CD8-positive, alpha-beta memory T cell (primary cell): ENCODE measurements around the gene PICK1. TPM values are rescaled to one million over a fixed set of nuclear protein-coding genes. Genes with fewer than 3 reads are reported as not detected.

Experiments used
- CTCF ChIA-PET: fragments of 350-600 bp; sonication (Branson Sonifier 250); formaldehyde crosslinking; loops from one replicate; lab custom pipeline; 2021; ENCODE audit warnings: antibody characterized with exemption; lab: Charles Lee
- POLR2A ChIA-PET: fragments of 350-600 bp; sonication (Branson Sonifier 250); formaldehyde crosslinking; loops from one replicate; lab custom pipeline; 2021; ENCODE audit warnings: antibody characterized with exemption; lab: Charles Lee
- DNase-seq, 5 donors: peaks; one replicate each; pipeline versions ENCODE4 v3.0.0 to v3.0.0-alpha.2; 2020 to 2022; ENCODE audit warnings: mixed read lengths in 1 of 5
- H3K27ac ChIP-seq: one replicate; pipeline ENCODE4 v1.7.0; 2013; ENCODE audit warnings: low read depth, mild to moderate bottlenecking, low read length, moderate library complexity
- H3K27me3 ChIP-seq: 2 replicates; pipeline ENCODE4 v1.7.0; 2013; ENCODE audit warnings: low read length, mild to moderate bottlenecking; ENCODE audit not compliant: insufficient read depth, poor library complexity, severe bottlenecking
- H3K36me3 ChIP-seq: 2 replicates; pipeline ENCODE4 v1.7.0; 2013; ENCODE audit warnings: mild to moderate bottlenecking, low read length, moderate library complexity; ENCODE audit not compliant: insufficient read depth
- H3K4me1 ChIP-seq: 2 replicates; pipeline ENCODE4 v1.7.0; 2013; ENCODE audit warnings: mild to moderate bottlenecking, low read length, moderate library complexity; ENCODE audit not compliant: insufficient read depth
- H3K4me3 ChIP-seq: 2 replicates; pipeline ENCODE4 v1.7.0; 2013; ENCODE audit warnings: mild to moderate bottlenecking, low read length
- H3K9me3 ChIP-seq: 2 replicates; pipeline ENCODE4 v1.7.0; 2013; ENCODE audit warnings: mild to moderate bottlenecking, low read length
- H3K27ac Mint-ChIP-seq, 8 donors: one replicate each; pipeline ENCODE4 v1.8.0; 2020 to 2021; ENCODE audit warnings: mixed read lengths in 8 of 8, mild to moderate bottlenecking in 6 of 8, inconsistent platforms in 3 of 8, moderate library complexity in 3 of 8
- H3K27me3 Mint-ChIP-seq, 2 donors: one replicate each; pipeline ENCODE4 v1.8.0; 2020 to 2021; ENCODE audit warnings: mixed read lengths in 2 of 2, mild to moderate bottlenecking in 1 of 2, moderate library complexity in 1 of 2
- H3K36me3 Mint-ChIP-seq, 3 donors: one replicate each; pipeline ENCODE4 v1.8.0; 2020 to 2021; ENCODE audit warnings: mixed read lengths in 3 of 3, inconsistent platforms in 1 of 3, mild to moderate bottlenecking in 1 of 3
- H3K4me1 Mint-ChIP-seq, 3 donors: one replicate each; pipeline ENCODE4 v1.8.0; 2020 to 2021; ENCODE audit warnings: mixed read lengths in 3 of 3, inconsistent platforms in 1 of 3, mild to moderate bottlenecking in 1 of 3
- H3K4me3 Mint-ChIP-seq, 7 donors: one replicate each; pipeline ENCODE4 v1.8.0; 2020 to 2021; ENCODE audit warnings: mixed read lengths in 7 of 7, mild to moderate bottlenecking in 6 of 7, moderate library complexity in 4 of 7, inconsistent platforms in 2 of 7
- H3K9me3 Mint-ChIP-seq, 5 donors: one replicate each; pipeline ENCODE4 v1.8.0; 2020 to 2022; ENCODE audit warnings: mixed read lengths in 5 of 5, mild to moderate bottlenecking in 3 of 5, moderate library complexity in 2 of 5, inconsistent platforms in 1 of 5
- polyA plus RNA-seq: library from polyadenylated mRNA; unstranded; fragments of 300-500 nt; fragmentation: Illumina TruSeq; gene quantifications from one replicate; pipeline ENCODE4 v1.2.3, GENCODE V29; 2021
- total RNA-seq, 2 experiments: library from RNA; stranded (reverse); gene quantifications; one replicate each; pipeline ENCODE4 v1.2.3, GENCODE V29; 2021

The PICK1 gene
- total and polyA plus RNA-seq, 3 experiments from 2014 or later = 9.4 to 22.5 (median 21.0) TPM

- peaks cover 20 to 24% (median 23%) of the 10 kb centered on the region in 3 donors for H3K4me1 Mint-ChIP-seq
- H3K4me3 Mint-ChIP-seq = peak overlapping the region in 1 of 7 donors; percentile 8
- no peak for DNase-seq
- H3K27me3 Mint-ChIP-seq = no peaks in the 10 kb centered on the region
- no peak overlapping the region for H3K4me3 ChIP-seq
- no peak overlapping the region for H3K27ac ChIP-seq
- H3K9me3 Mint-ChIP-seq = peaks cover 0 to 2% (median 0%) of the 10 kb centered on the region in 5 donors
- H3K36me3 Mint-ChIP-seq = peaks cover 0 to 7% (median 2%) of the 10 kb centered on the region in 3 donors
- peak overlapping the region in 4 of 8 donors; percentile 72 to 89 (median 78) for H3K27ac Mint-ChIP-seq
- ChIA-PET CTCF (interaction anchor here (1.4 kb wide), 1 partner anchor 55 kb away, joined by 3 read pairs; no protein-coding TSS in a partner anchor), POLR2A (no interaction called here)
- H3K36me3 ChIP-seq = no peaks in the 10 kb centered on the region
- H3K27me3 ChIP-seq = no peaks in the 10 kb centered on the region
- H3K4me1 ChIP-seq = no peaks in the 10 kb centered on the region
- no peaks in the 10 kb centered on the region for H3K9me3 ChIP-seq
These were observed 50.7 kb downstream of the PICK1 start for GRCh38 chr22:38107692-38108515.

GRCh38 chr22:38108561-38109319 lies 51.5 kb downstream of the PICK1 start:
- ChIA-PET POLR2A (no interaction called here), CTCF (interaction anchor here (2.1 kb wide), 1 partner anchor 122 kb away, joined by 4 read pairs; no protein-coding TSS in a partner anchor)
- H3K4me1 Mint-ChIP-seq = peaks cover 17 to 20% (median 20%) of the 10 kb centered on the region in 3 donors
- DNase-seq = peak in 1 of 5 donors; percentile 41
- H3K36me3 Mint-ChIP-seq = peaks cover 0 to 9% (median 2%) of the 10 kb centered on the region in 3 donors
- H3K4me3 Mint-ChIP-seq = peak overlapping the region in 1 of 7 donors; percentile 35
- Histone ChIP-seq H3K27ac (no peak overlapping the region), H3K4me3 (no peak overlapping the region), H3K36me3 (no peaks in the 10 kb centered on the region), H3K9me3 (no peaks in the 10 kb centered on the region), H3K4me1 (no peaks in the 10 kb centered on the region), H3K27me3 (no peaks in the 10 kb centered on the region)
- peak overlapping the region in 5 of 8 donors; percentile 51 to 95 (median 76) for H3K27ac Mint-ChIP-seq
- peaks cover 0 to 2% (median 0%) of the 10 kb centered on the region in 5 donors for H3K9me3 Mint-ChIP-seq
- H3K27me3 Mint-ChIP-seq = no peaks in the 10 kb centered on the region

GRCh38 chr22:38109371-38110001 lies 52.3 kb downstream of the PICK1 start:
- DNase-seq = peak in 3 of 5 donors; percentile 13 to 53 (median 17)
- Mint-ChIP-seq H3K27ac (peak overlapping the region in 7 of 8 donors; percentile 71 to 92 (median 81)), H3K4me1 (peaks cover 15 to 17% (median 16%) of the 10 kb centered on the region in 3 donors), H3K4me3 (peak overlapping the region in 4 of 7 donors; percentile 52 to 72 (median 60)), H3K36me3 (peaks cover 3 to 11% (median 4%) of the 10 kb centered on the region in 3 donors), H3K9me3 (peaks cover 0 to 2% (median 0%) of the 10 kb centered on the region in 5 donors), H3K27me3 (no peaks in the 10 kb centered on the region)
- no peaks in the 10 kb centered on the region for H3K9me3 ChIP-seq
- ChIA-PET POLR2A (no interaction called here), CTCF (interaction anchor here (2.1 kb wide), 1 partner anchor 121 kb away, joined by 4 read pairs; no protein-coding TSS in a partner anchor)
- no peaks in the 10 kb centered on the region for H3K4me1 ChIP-seq
- H3K27ac ChIP-seq = no peak overlapping the region
- H3K27me3 ChIP-seq = no peaks in the 10 kb centered on the region
- H3K4me3 ChIP-seq = no peak overlapping the region
- H3K36me3 ChIP-seq = no peaks in the 10 kb centered on the region

GRCh38 chr22:38110008-38110862 lies 53.0 kb downstream of the PICK1 start, which contains the start of gene BAIAP2L2:
TSS of gene BAIAP2L2 (minus strand) at chr22:38110684. CDS start at chr22:38110525, 159 bp downstream.
- no peaks in the 10 kb centered on the region for H3K27me3 Mint-ChIP-seq
- Histone ChIP-seq H3K4me1 (no peaks in the 10 kb centered on the region), H3K36me3 (no peaks in the 10 kb centered on the region), H3K27me3 (no peaks in the 10 kb centered on the region), H3K9me3 (no peaks in the 10 kb centered on the region), H3K27ac (no peak within 1 kb of the TSS), H3K4me3 (no peak within 1 kb of the TSS)
- ChIA-PET POLR2A (no interaction called here), CTCF (interaction anchor here (2.1 kb wide), 1 partner anchor 120 kb away, joined by 4 read pairs; no protein-coding TSS in a partner anchor)
- H3K9me3 Mint-ChIP-seq = peaks cover 0 to 2% (median 0%) of the 10 kb centered on the region in 5 donors
- DNase-seq = peak in 1 of 5 donors; percentile 46
- H3K36me3 Mint-ChIP-seq = peaks cover 3 to 16% (median 4%) of the 10 kb centered on the region in 3 donors
- H3K27ac Mint-ChIP-seq = peak within 1 kb of the TSS; percentile 71 to 92 (median 85)
- H3K4me1 Mint-ChIP-seq = peaks cover 10 to 12% (median 10%) of the 10 kb centered on the region in 3 donors
- H3K4me3 Mint-ChIP-seq = peak within 1 kb of the TSS in 4 of 7 donors; percentile 52 to 72 (median 60)

GRCh38 chr22:38110863-38111852 lies 54.0 kb downstream of the PICK1 start:
- no peak overlapping the region for H3K27ac ChIP-seq
- Mint-ChIP-seq H3K36me3 (peaks cover 3 to 20% (median 4%) of the 10 kb centered on the region in 3 donors), H3K9me3 (peaks cover 0 to 2% (median 0%) of the 10 kb centered on the region in 5 donors), H3K4me1 (peaks cover 4 to 8% (median 7%) of the 10 kb centered on the region in 3 donors), H3K27me3 (no peaks in the 10 kb centered on the region), H3K27ac (peak overlapping the region in 1 of 8 donors; percentile 34), H3K4me3 (no peak overlapping the region)
- ChIA-PET CTCF (interaction anchor here (2.1 kb wide), 1 partner anchor 119 kb away, joined by 4 read pairs; no protein-coding TSS in a partner anchor), POLR2A (no interaction called here)
- H3K4me3 ChIP-seq = no peak overlapping the region
- DNase-seq = peak in 1 of 5 donors; percentile 26
- no peaks in the 10 kb centered on the region for H3K36me3 ChIP-seq
- H3K27me3 ChIP-seq = no peaks in the 10 kb centered on the region
- no peaks in the 10 kb centered on the region for H3K4me1 ChIP-seq
- H3K9me3 ChIP-seq = no peaks in the 10 kb centered on the region

GRCh38 chr22:38111925-38112355 lies 54.7 kb downstream of the PICK1 start:
- peaks cover 4 to 6% (median 4%) of the 10 kb centered on the region in 3 donors for H3K4me1 Mint-ChIP-seq
- ChIA-PET CTCF (interaction anchor here (1.1 to 1.2 kb wide), 2 partner anchors 10 to 60 kb away, joined by 3 to 4 read pairs; no protein-coding TSS in a partner anchor), POLR2A (no interaction called here)

More at GRCh38 chr22:38111925-38112355, 54.7 kb downstream of the PICK1 start:
- Mint-ChIP-seq H3K9me3 (peaks cover 0 to 2% (median 0%) of the 10 kb centered on the region in 5 donors), H3K36me3 (peaks cover 3 to 21% (median 4%) of the 10 kb centered on the region in 3 donors), H3K4me3 (no peak overlapping the region), H3K27ac (no peak overlapping the region), H3K27me3 (no peaks in the 10 kb centered on the region)
- H3K27me3 ChIP-seq = no peaks in the 10 kb centered on the region
- no peaks in the 10 kb centered on the region for H3K36me3 ChIP-seq
- DNase-seq = peak in 1 of 5 donors; percentile 48
- no peak overlapping the region for H3K4me3 ChIP-seq
- H3K4me1 ChIP-seq = no peaks in the 10 kb centered on the region
- H3K9me3 ChIP-seq = no peaks in the 10 kb centered on the region
- H3K27ac ChIP-seq = no peak overlapping the region
